Endodermal cell (in vitro differentiated cells): ENCODE results near the gene MBOAT7. TPM values are rescaled to one million over a fixed set of nuclear protein-coding genes. Genes with fewer than 3 reads are reported as not detected.

Experiments used
- DNase-seq: peaks from one replicate; pipeline ENCODE4 v3.0.0-alpha.2; 2017
- H3K27ac ChIP-seq: 2 replicates; pipeline ENCODE4 v1.5.1; 2013; ENCODE audit warnings: mild to moderate bottlenecking, low read depth, low read length, moderate library complexity
- H3K27me3 ChIP-seq: 2 replicates; pipeline ENCODE4 v1.6.1; 2013; ENCODE audit warnings: mild to moderate bottlenecking, low read length, moderate library complexity; ENCODE audit not compliant: insufficient read depth, control insufficient read depth, poor library complexity, severe bottlenecking
- H3K36me3 ChIP-seq: 2 replicates; pipeline ENCODE4 v1.7.0; 2013; ENCODE audit warnings: mild to moderate bottlenecking, low read length, moderate library complexity; ENCODE audit not compliant: control insufficient read depth, insufficient read depth
- H3K4me1 ChIP-seq: one replicate; pipeline ENCODE4 v1.7.0; 2013; ENCODE audit warnings: low read length; ENCODE audit not compliant: control insufficient read depth, insufficient read depth
- H3K4me3 ChIP-seq: 2 replicates; pipeline ENCODE4 v1.5.1; 2013; ENCODE audit warnings: mild to moderate bottlenecking, low read length, moderate library complexity
- H3K9ac ChIP-seq: 2 replicates; pipeline ENCODE4 v1.6.1; 2013; ENCODE audit warnings: mild to moderate bottlenecking, low read length, moderate library complexity; ENCODE audit not compliant: poor library complexity, severe bottlenecking; ENCODE audit errors: extremely low read depth
- H3K9me3 ChIP-seq: 2 replicates; pipeline ENCODE4 v1.6.1; 2013; ENCODE audit warnings: mild to moderate bottlenecking, low read length, moderate library complexity; ENCODE audit not compliant: control insufficient read depth
- H3K27ac Mint-ChIP-seq: 2 replicates; pipeline ENCODE4 v1.8.0; 2020; ENCODE audit warnings: mixed read lengths
- H3K27me3 Mint-ChIP-seq: 2 replicates; pipeline ENCODE4 v1.8.0; 2021; ENCODE audit warnings: mild to moderate bottlenecking, mixed read lengths; ENCODE audit not compliant: insufficient read depth
- H3K36me3 Mint-ChIP-seq: 2 replicates; pipeline ENCODE4 v1.8.0; 2020; ENCODE audit warnings: low read depth, mixed read lengths
- H3K4me1 Mint-ChIP-seq: 2 replicates; pipeline ENCODE4 v1.8.0; 2020; ENCODE audit warnings: mixed read lengths
- H3K4me3 Mint-ChIP-seq: 2 replicates; pipeline ENCODE4 v1.8.0; 2020; ENCODE audit warnings: mild to moderate bottlenecking, moderate library complexity, mixed read lengths
- H3K9me3 Mint-ChIP-seq: 2 replicates; pipeline ENCODE4 v1.8.0; 2020; ENCODE audit warnings: mild to moderate bottlenecking, mixed read lengths
- WGBS, 2 experiments: methylation state at CpG; one replicate each; pipeline versions ENCODE4 v1.1.5 to v1.1.7; 2013; ENCODE audit warnings: missing lambda C conversion rate in 2 of 2, mixed read lengths in 1 of 2; ENCODE audit not compliant: insufficient coverage in 1 of 2, insufficient read length in 1 of 2; 5-methylcytosine and 5-hydroxymethylcytosine counted together
- total RNA-seq, 2 donors: library from RNA; stranded (reverse); fragmentation: NEBNext Ultra II Directional in 1 of 2; extraction: Animal tissue kit (Norgen Biotek cat#: 25700) in 1 of 2; gene quantifications; 2 replicates in 1 of 2; 3 replicates in 1 of 2; pipeline ENCODE4 v1.2.1, GENCODE V29; 2021
- TF ChIP-seq, protein P1 (sequence below): fragments of 200-600 bp; sonication (generic); conservative IDR thresholded peaks from 2 replicates; pipeline ENCODE4 v1.5.0; 2021; ENCODE audit warnings: antibody characterized with exemption, mild to moderate bottlenecking

The MBOAT7 gene
- total RNA-seq, 2 donors from 2014 or later = 126 to 131 TPM

DNA sequence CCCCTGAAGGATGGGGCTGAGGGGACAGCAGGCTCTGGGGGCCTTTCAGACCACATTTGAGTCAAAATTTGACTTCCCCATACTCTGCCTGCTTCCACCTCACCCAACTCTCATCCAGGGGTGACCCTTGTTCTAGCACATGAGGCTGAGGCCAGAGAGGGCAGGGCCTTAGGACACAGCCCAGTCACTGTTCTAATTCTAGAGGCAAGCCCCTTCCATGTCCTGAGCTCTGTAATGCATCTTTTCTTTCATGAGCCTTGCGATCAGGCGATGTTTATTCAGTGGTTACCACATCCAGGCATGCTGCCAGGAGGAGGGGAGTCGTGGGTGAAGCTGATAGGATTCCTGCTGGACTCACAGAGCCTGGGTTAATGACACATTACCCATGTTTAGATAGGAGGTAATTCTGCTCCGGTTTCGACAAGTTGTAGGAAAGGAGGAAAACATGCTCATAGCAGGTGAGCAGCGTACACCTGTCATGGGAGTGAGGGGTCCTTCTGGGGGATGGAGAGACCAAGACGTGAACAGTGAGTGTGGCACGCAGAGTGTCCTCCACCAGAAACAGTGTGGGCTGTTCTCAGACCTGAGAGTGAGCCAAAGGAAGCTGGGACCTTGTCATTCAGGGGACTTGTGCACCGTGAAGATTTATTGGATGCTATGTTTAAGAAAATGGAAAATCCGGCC is 20.6 kb upstream of the MBOAT7 start:
- Mint-ChIP-seq H3K36me3 (peaks cover 57% of the 10 kb centered on the region), H3K9me3 (peaks cover under 1% of the 10 kb centered on the region), H3K27me3 (no peaks in the 10 kb centered on the region), H3K27ac (peak overlapping the region; percentile 4), H3K4me1 (peaks cover 25% of the 10 kb centered on the region), H3K4me3 (no peak overlapping the region)
- Histone ChIP-seq H3K4me3 (no peak overlapping the region), H3K27me3 (no peaks in the 10 kb centered on the region), H3K27ac (peak overlapping the region; percentile 52), H3K9me3 (no peaks in the 10 kb centered on the region), H3K4me1 (peaks cover 3% of the 10 kb centered on the region), H3K36me3 (peaks cover 28% of the 10 kb centered on the region), H3K9ac (no peak overlapping the region)
- no peak for DNase-seq
- WGBS, 2 experiments = 89% methylated on average over 8 to 10 of the region's 10 CpGs
- TF ChIP-seq, protein P1, sequence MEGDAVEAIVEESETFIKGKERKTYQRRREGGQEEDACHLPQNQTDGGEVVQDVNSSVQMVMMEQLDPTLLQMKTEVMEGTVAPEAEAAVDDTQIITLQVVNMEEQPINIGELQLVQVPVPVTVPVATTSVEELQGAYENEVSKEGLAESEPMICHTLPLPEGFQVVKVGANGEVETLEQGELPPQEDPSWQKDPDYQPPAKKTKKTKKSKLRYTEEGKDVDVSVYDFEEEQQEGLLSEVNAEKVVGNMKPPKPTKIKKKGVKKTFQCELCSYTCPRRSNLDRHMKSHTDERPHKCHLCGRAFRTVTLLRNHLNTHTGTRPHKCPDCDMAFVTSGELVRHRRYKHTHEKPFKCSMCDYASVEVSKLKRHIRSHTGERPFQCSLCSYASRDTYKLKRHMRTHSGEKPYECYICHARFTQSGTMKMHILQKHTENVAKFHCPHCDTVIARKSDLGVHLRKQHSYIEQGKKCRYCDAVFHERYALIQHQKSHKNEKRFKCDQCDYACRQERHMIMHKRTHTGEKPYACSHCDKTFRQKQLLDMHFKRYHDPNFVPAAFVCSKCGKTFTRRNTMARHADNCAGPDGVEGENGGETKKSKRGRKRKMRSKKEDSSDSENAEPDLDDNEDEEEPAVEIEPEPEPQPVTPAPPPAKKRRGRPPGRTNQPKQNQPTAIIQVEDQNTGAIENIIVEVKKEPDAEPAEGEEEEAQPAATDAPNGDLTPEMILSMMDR = no peak

DNA sequence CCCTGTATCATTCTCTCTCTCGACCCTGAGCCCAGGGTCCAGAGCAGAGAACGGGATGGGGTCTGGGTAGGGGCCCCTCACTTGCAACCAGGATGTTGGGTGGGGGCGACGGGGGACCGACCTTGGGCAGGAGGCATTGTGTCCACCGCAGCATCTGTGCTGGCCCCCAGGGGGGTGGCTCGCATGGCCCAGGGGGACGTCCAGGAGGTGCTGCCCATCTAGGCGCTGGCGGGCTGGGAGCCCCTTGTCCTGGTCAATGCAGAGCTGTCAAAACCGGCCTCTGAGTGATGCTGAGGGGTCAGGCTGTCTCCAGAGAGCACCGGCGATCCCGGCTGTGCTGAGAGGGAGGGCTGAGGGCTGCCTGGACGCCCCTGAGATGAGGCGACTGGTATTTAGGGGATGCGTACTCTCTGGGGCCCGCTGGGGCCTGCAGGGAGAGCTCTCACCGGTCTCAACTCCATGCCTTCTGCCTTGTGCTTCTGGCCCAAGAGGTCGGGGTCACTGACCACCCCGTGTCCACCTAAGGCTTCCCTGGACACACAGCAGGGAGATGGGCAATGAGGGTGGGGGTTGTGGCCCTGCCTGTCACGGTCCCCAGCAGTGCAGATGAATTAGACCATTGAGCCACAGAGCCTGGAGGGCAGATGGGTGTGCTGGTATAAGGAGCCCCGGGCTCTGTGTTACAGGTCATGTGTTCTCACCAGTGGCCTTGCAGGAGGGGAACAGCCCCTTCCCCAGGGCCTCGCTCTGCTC is 19.9 kb upstream of the MBOAT7 start:
- 65 to 78% methylated on average over 19 to 24 of the region's 24 CpGs for WGBS, 2 experiments
- no peak overlapping the region for H3K4me3 Mint-ChIP-seq
- H3K27ac ChIP-seq = peak overlapping the region; percentile 52

DNA sequence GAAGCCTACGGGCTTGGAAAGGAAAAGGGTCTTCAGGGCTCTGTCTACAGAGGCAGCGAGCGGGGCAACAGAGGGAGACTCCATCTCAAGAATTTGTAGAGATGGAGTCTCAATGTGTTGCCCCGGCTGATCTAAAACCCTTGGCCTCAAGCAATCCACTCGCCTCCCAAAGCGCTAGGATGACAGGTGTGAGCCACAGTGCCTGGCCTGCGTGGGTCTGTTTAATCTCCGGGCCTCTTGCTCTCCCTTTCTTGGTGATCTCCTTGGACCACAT is 19.3 kb upstream of the MBOAT7 start:
- Mint-ChIP-seq H3K27ac (peak overlapping the region; percentile 91), H3K4me1 (peaks cover 31% of the 10 kb centered on the region), H3K36me3 (peaks cover 67% of the 10 kb centered on the region), H3K27me3 (no peaks in the 10 kb centered on the region), H3K4me3 (no peak overlapping the region), H3K9me3 (no peaks in the 10 kb centered on the region)
- Histone ChIP-seq H3K36me3 (peaks cover 40% of the 10 kb centered on the region), H3K9me3 (no peaks in the 10 kb centered on the region), H3K27me3 (no peaks in the 10 kb centered on the region), H3K4me3 (no peak overlapping the region), H3K4me1 (peaks cover 15% of the 10 kb centered on the region), H3K27ac (peak overlapping the region; percentile 52), H3K9ac (no peak overlapping the region)
- WGBS, 2 experiments = 82 to 87% methylated on average over 7 to 8 of the region's 8 CpGs
- TF ChIP-seq, protein P1 = no peak
- DNase-seq = no peak

More for the DNA sequence above, 19.9 kb upstream of the MBOAT7 start:
- Mint-ChIP-seq H3K9me3 (no peaks in the 10 kb centered on the region), H3K4me1 (peaks cover 27% of the 10 kb centered on the region), H3K27me3 (no peaks in the 10 kb centered on the region), H3K27ac (peak overlapping the region; percentile 91), H3K36me3 (peaks cover 64% of the 10 kb centered on the region)
- Histone ChIP-seq H3K9me3 (no peaks in the 10 kb centered on the region), H3K27me3 (no peaks in the 10 kb centered on the region), H3K36me3 (peaks cover 35% of the 10 kb centered on the region), H3K4me3 (no peak overlapping the region), H3K9ac (no peak overlapping the region), H3K4me1 (peaks cover 10% of the 10 kb centered on the region)
- TF ChIP-seq, protein P1 = no peak
- DNase-seq = peak; percentile 86
